ENCODE data around the gene GNAS-AS1. TPM values are rescaled to one million over a fixed set of nuclear protein-coding genes. Genes with fewer than 3 reads are reported as not detected.
"Not testable (repeated sequence)": the region's sequence is repeated elsewhere in the genome, so short reads cannot be mapped to it uniquely, and the experiment has no call there.

GNAS-AS1 gene
- total and polyA plus RNA-seq, 2 donors (not counting 1 experiment from before 2014, with no cell fraction given) = 0.28 to 0.33 TPM

DNA sequence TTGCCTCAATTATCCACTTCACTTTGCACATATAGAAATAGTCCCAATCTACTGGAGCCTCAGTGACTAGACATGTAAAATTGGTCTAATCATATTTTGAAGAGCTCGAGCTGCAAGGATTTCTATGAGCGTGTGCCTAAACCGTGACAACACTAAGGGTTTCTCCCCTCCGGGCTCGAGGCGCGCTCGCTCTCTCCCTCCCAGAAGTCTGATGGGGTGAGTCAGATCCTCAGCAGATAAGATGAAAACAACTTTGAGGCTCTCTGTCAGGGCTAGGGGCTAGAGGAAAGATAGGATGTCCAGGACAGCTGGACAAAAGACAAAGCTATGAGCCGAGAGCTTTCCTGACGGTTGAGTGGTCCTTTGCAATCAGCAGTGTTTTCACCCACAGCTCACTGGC, 16.8 kb downstream of the GNAS-AS1 start:
- Histone ChIP-seq H3K36me3 (ENCODE audit: control insufficient read depth, insufficient read depth, low read length) (no peaks in the 10 kb centered on the region), H3K4me3 (replicated peaks in 1 of 4; ENCODE audit: control extremely low read depth in 1 of 4, insufficient read depth in 1 of 4, low read depth in 3 of 4, low read length in 4 of 4) (no peak overlapping the region), H4K20me1 (ENCODE audit: control insufficient read depth, extremely low read depth, insufficient read depth, low read length) (no peaks in the 10 kb centered on the region), H3K9me3 (ENCODE audit: control insufficient read depth, insufficient read depth, low read depth, low read length) (no peaks in the 10 kb centered on the region), H3K79me2 (ENCODE audit: control insufficient read depth, insufficient read depth, low read length) (peaks cover 2% of the 10 kb centered on the region), H3K27ac (ENCODE audit: insufficient read depth, low read length) (no peak overlapping the region), H3K27me3 (ENCODE audit: control insufficient read depth, insufficient read depth, low read length) (no peaks in the 10 kb centered on the region), H2AFZ (ENCODE audit: low read length) (no peak overlapping the region), H3K9ac (ENCODE audit: insufficient read depth, low read length) (no peak overlapping the region), H3K4me1 (ENCODE audit: control insufficient read depth, extremely low read depth, insufficient read depth, low read length) (no peaks in the 10 kb centered on the region), H3K4me2 (ENCODE audit: extremely low read depth, insufficient read depth, low read length) (no peak overlapping the region)
- peak in 1 of 2 donors; percentile 27 for DNase-seq (ENCODE audit: low read depth in 2 of 2)
- TF ChIP-seq EZH2 (IDR thresholded peaks at IDR 0.05; ENCODE audit: low read length, missing control alignments) = no peak
- TF ChIP-seq, protein P1, sequence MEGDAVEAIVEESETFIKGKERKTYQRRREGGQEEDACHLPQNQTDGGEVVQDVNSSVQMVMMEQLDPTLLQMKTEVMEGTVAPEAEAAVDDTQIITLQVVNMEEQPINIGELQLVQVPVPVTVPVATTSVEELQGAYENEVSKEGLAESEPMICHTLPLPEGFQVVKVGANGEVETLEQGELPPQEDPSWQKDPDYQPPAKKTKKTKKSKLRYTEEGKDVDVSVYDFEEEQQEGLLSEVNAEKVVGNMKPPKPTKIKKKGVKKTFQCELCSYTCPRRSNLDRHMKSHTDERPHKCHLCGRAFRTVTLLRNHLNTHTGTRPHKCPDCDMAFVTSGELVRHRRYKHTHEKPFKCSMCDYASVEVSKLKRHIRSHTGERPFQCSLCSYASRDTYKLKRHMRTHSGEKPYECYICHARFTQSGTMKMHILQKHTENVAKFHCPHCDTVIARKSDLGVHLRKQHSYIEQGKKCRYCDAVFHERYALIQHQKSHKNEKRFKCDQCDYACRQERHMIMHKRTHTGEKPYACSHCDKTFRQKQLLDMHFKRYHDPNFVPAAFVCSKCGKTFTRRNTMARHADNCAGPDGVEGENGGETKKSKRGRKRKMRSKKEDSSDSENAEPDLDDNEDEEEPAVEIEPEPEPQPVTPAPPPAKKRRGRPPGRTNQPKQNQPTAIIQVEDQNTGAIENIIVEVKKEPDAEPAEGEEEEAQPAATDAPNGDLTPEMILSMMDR (conservative IDR thresholded peaks at IDR 0.05 in 1 of 2, IDR thresholded peaks at IDR 0.05 in 1 of 2; ENCODE audit: low read depth in 1 of 2, low read length in 2 of 2) = no peak

DNA sequence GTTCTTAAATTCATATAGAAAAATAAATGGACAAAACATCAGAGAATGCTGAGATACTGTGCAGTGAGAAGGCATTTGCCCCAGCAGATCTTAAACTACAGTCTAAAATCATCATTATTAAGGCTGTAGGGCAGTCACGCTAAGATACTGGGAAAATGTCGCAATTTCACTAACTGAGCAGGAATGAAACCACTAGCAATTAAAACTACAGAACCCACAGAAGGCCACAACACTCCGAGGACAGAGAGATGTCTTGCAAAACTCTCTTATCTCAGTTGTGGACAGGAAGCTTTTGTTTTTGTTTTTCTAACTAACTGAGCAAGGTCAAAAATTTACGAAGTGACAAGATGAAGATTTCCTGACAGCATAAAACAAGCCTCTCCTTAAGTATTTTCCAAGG, 18.2 kb downstream of the GNAS-AS1 start:
- no peak overlapping the region for H3K4me3 ChIP-seq (replicated peaks in 1 of 4; ENCODE audit: control extremely low read depth in 1 of 4, insufficient read depth in 1 of 4, low read depth in 3 of 4, low read length in 4 of 4)
- DNase-seq (ENCODE audit: low read depth in 2 of 2) = peak in 1 of 2 donors; percentile 19
- H3K4me2 ChIP-seq (ENCODE audit: extremely low read depth, insufficient read depth, low read length) = no peak overlapping the region
- peaks cover 2% of the 10 kb centered on the region for H3K79me2 ChIP-seq (ENCODE audit: control insufficient read depth, insufficient read depth, low read length)
- H2AFZ ChIP-seq (ENCODE audit: low read length) = no peak overlapping the region
- H3K4me1 ChIP-seq (ENCODE audit: control insufficient read depth, extremely low read depth, insufficient read depth, low read length) = no peaks in the 10 kb centered on the region
- no peaks in the 10 kb centered on the region for H3K27me3 ChIP-seq (ENCODE audit: control insufficient read depth, insufficient read depth, low read length)
- no peaks in the 10 kb centered on the region for H3K36me3 ChIP-seq (ENCODE audit: control insufficient read depth, insufficient read depth, low read length)
- H3K9me3 ChIP-seq (ENCODE audit: control insufficient read depth, insufficient read depth, low read depth, low read length) = no peaks in the 10 kb centered on the region
- no peaks in the 10 kb centered on the region for H4K20me1 ChIP-seq (ENCODE audit: control insufficient read depth, extremely low read depth, insufficient read depth, low read length)
- H3K9ac ChIP-seq (ENCODE audit: insufficient read depth, low read length) = no peak overlapping the region
- H3K27ac ChIP-seq (ENCODE audit: insufficient read depth, low read length) = no peak overlapping the region
- no peak for TF ChIP-seq EZH2 (IDR thresholded peaks at IDR 0.05; ENCODE audit: low read length, missing control alignments)
- TF ChIP-seq, protein P1 (conservative IDR thresholded peaks at IDR 0.05 in 1 of 2, IDR thresholded peaks at IDR 0.05 in 1 of 2; ENCODE audit: low read depth in 1 of 2, low read length in 2 of 2) = no peak

DNA sequence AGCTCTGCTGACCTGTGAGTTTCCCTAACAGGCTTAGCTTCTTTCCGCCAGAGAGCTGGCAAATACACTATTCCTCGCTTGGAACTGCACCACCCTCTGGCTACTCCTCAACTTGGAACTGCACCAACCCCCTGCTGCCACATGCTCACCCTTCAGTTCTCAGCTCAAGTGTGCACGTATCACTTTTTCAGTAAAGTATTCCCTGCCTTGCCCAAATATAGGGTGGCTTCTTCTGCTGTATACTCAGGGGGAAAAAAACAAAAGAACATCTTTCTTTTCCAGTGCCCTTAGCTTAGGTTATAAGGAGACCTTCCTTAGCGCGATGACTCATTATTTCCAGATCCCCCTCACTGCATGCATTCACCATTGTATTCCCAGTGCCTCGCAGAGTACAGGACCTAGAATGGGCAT, 21.2 kb downstream of the GNAS-AS1 start:
- DNase-seq (ENCODE audit: low read depth in 2 of 2) = peak in 1 of 2 donors; percentile 65
- TF ChIP-seq, protein P1 (conservative IDR thresholded peaks at IDR 0.05 in 1 of 2, IDR thresholded peaks at IDR 0.05 in 1 of 2; ENCODE audit: low read depth in 1 of 2, low read length in 2 of 2) = no peak
- TF ChIP-seq EZH2 (IDR thresholded peaks at IDR 0.05; ENCODE audit: low read length, missing control alignments) = no peak
- Histone ChIP-seq H3K79me2 (ENCODE audit: control insufficient read depth, insufficient read depth, low read length) (peaks cover 2% of the 10 kb centered on the region), H3K4me2 (ENCODE audit: extremely low read depth, insufficient read depth, low read length) (no peak overlapping the region), H4K20me1 (ENCODE audit: control insufficient read depth, extremely low read depth, insufficient read depth, low read length) (no peaks in the 10 kb centered on the region), H3K4me3 (replicated peaks in 1 of 4; ENCODE audit: control extremely low read depth in 1 of 4, insufficient read depth in 1 of 4, low read depth in 3 of 4, low read length in 4 of 4) (no peak overlapping the region), H3K9ac (ENCODE audit: insufficient read depth, low read length) (no peak overlapping the region), H2AFZ (ENCODE audit: low read length) (no peak overlapping the region), H3K27me3 (ENCODE audit: control insufficient read depth, insufficient read depth, low read length) (no peaks in the 10 kb centered on the region), H3K27ac (ENCODE audit: insufficient read depth, low read length) (no peak overlapping the region), H3K4me1 (ENCODE audit: control insufficient read depth, extremely low read depth, insufficient read depth, low read length) (no peaks in the 10 kb centered on the region), H3K36me3 (ENCODE audit: control insufficient read depth, insufficient read depth, low read length) (no peaks in the 10 kb centered on the region), H3K9me3 (ENCODE audit: control insufficient read depth, insufficient read depth, low read depth, low read length) (no peaks in the 10 kb centered on the region)

DNA sequence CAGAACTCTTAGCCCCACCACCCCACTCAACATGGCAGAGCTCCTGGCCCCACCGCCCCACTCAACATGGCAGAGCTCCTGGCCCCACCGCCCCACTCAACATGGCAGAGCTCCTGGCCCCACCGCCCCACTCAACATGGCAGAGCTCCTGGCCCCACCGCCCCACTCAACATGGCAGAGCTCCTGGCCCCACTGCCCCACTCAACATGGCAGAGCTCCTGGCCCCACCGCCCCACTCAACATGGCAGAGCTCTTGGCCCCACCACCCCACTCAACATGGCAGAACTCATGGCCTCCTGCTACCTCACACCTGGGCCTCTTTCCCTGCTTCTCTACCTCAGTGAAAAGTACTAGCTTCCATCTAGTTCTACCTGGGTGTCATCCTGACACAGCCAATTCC, 21.9 kb downstream of the GNAS-AS1 start:
- not testable (repeated sequence) for H3K4me1 ChIP-seq (ENCODE audit: control insufficient read depth, extremely low read depth, insufficient read depth, low read length); H3K27ac ChIP-seq (ENCODE audit: insufficient read depth, low read length); DNase-seq (ENCODE audit: low read depth in 2 of 2); H3K36me3 ChIP-seq (ENCODE audit: control insufficient read depth, insufficient read depth, low read length); H4K20me1 ChIP-seq (ENCODE audit: control insufficient read depth, extremely low read depth, insufficient read depth, low read length); H3K4me2 ChIP-seq (ENCODE audit: extremely low read depth, insufficient read depth, low read length); H3K79me2 ChIP-seq (ENCODE audit: control insufficient read depth, insufficient read depth, low read length); H3K9ac ChIP-seq (ENCODE audit: insufficient read depth, low read length); H3K27me3 ChIP-seq (ENCODE audit: control insufficient read depth, insufficient read depth, low read length); H3K9me3 ChIP-seq (ENCODE audit: control insufficient read depth, insufficient read depth, low read depth, low read length); H3K4me3 ChIP-seq (replicated peaks in 1 of 4; ENCODE audit: control extremely low read depth in 1 of 4, insufficient read depth in 1 of 4, low read depth in 3 of 4, low read length in 4 of 4); H2AFZ ChIP-seq (ENCODE audit: low read length)
